K562 (cell line): Measurements from ENCODE around the gene RCL1. TPM values are rescaled to one million over a fixed set of nuclear protein-coding genes. Genes with fewer than 3 reads are reported as not detected.

Source experiments
- CBX2 ChIP-seq: fragments of 200-600 bp; sonication (generic); IDR thresholded peaks from one replicate; pipeline ENCODE4 v1.6.1; 2012; ENCODE audit warnings: mild to moderate bottlenecking, low read length, inconsistent platforms; ENCODE audit not compliant: insufficient read depth, poor library complexity, severe bottlenecking
- CCNT2 ChIP-seq: IDR thresholded peaks from 2 replicates; pipeline ENCODE4 v1.6.1; 2011; ENCODE audit warnings: borderline replicate concordance, low read depth, mild to moderate bottlenecking, moderate library complexity, mixed read lengths, low read length; ENCODE audit not compliant: insufficient read length; ENCODE audit errors: extremely low read depth
- CEBPG ChIP-seq, 3 experiments: fragments of 200-800 bp in 1 of 3; sonication (Bioruptor generic) in 1 of 3; sonication (generic) in 1 of 3; formaldehyde crosslinking in 1 of 3; IDR thresholded peaks in 2 of 3; conservative IDR thresholded peaks in 1 of 3; 2 replicates each; pipeline versions ENCODE4 v1.6.1 to v1.8.0; 2016 to 2022; ENCODE audit warnings: missing compliant biosample characterization in 2 of 3, missing genetic modification characterization in 2 of 3, mild to moderate bottlenecking in 1 of 3, missing genetic modification reagents in 1 of 3
- E2F3 ChIP-seq: fragments of 250-450 bp; sonication (Bioruptor Pico); IDR thresholded peaks from 2 replicates; pipeline ENCODE4 v1.4.0; 2020; ENCODE audit warnings: mild to moderate bottlenecking
- GTF2F1 ChIP-seq: IDR thresholded peaks from 2 replicates; pipeline ENCODE4 v1.6.1; 2011; ENCODE audit warnings: low read depth, low read length, improper control_type of control experiment
- HES1 ChIP-seq: fragments of 450-650 bp; IDR thresholded peaks from 2 replicates; pipeline ENCODE4 v1.6.1; 2016; ENCODE audit warnings: low read depth, mild to moderate bottlenecking, moderate library complexity
- HMGXB4 ChIP-seq: sonication (generic); formaldehyde crosslinking; IDR thresholded peaks from 2 replicates; pipeline ENCODE4 v1.8.1; 2023; ENCODE audit warnings: mild to moderate bottlenecking, missing genetic modification reagents
- HNRNPH1 ChIP-seq: fragments of 200-400 bp; formaldehyde crosslinking; optimal IDR thresholded peaks from 2 replicates; pipeline ENCODE3; 2017; ENCODE audit warnings: low read depth, mild to moderate bottlenecking, low read length, moderate library complexity
- KAT7 ChIP-seq: sonication (generic); formaldehyde crosslinking; IDR thresholded peaks from 2 replicates; pipeline ENCODE4 v1.8.0; 2022; ENCODE audit warnings: missing genetic modification reagents, mild to moderate bottlenecking, borderline replicate concordance
- KLF1 ChIP-seq: fragments of 450-650 bp; IDR thresholded peaks from 2 replicates; pipeline ENCODE4 v1.6.1; 2016; ENCODE audit warnings: missing genetic modification characterization, missing compliant biosample characterization
- MIER1 ChIP-seq: fragments of 450-650 bp; IDR thresholded peaks from 2 replicates; pipeline ENCODE4 v1.6.1; 2016; ENCODE audit warnings: antibody characterized with exemption, mild to moderate bottlenecking, low read depth
- NR2C2 ChIP-seq, 2 experiments: fragments of 200-800 bp in 1 of 2; sonication (Bioruptor generic) in 1 of 2; sonication (generic) in 1 of 2; formaldehyde crosslinking in 1 of 2; IDR thresholded peaks; 2 replicates each; pipeline versions ENCODE4 v1.6.1 to v1.8.0; 2016 to 2022; ENCODE audit warnings: mild to moderate bottlenecking in 1 of 2, missing compliant biosample characterization in 1 of 2, missing genetic modification characterization in 1 of 2, missing genetic modification reagents in 1 of 2
- PPARD ChIP-seq: fragments of 250-450 bp; sonication (Bioruptor Pico); IDR thresholded peaks from 2 replicates; pipeline ENCODE4 v1.8.0; 2022; ENCODE audit warnings: inconsistent platforms, mild to moderate bottlenecking, moderate library complexity
- RBFOX2 ChIP-seq: fragments of 200-400 bp; formaldehyde crosslinking; IDR thresholded peaks from 2 replicates; pipeline ENCODE4 v1.6.1; 2017; ENCODE audit warnings: low read depth, mild to moderate bottlenecking, low read length, moderate library complexity
- RBM39 ChIP-seq: fragments of 200-400 bp; formaldehyde crosslinking; optimal IDR thresholded peaks from 2 replicates; pipeline ENCODE3; 2018; ENCODE audit warnings: low read depth, low read length
- SRF ChIP-seq, 2 experiments: fragments of 250-450, 450-650 bp in 1 of 2; sonication (Bioruptor Pico) in 1 of 2; sonication (generic) in 1 of 2; formaldehyde crosslinking; IDR thresholded peaks; 2 replicates each; pipeline versions ENCODE4 v1.5.0 to v1.5.1; 2020 to 2022; ENCODE audit warnings: mild to moderate bottlenecking in 1 of 2, missing genetic modification reagents in 1 of 2
- TBP ChIP-seq: optimal IDR thresholded peaks from 2 replicates; pipeline ENCODE3; 2011; ENCODE audit warnings: low read depth, low read length, improper control_type of control experiment
- TRIM25 ChIP-seq: fragments of 450-650 bp; IDR thresholded peaks from 2 replicates; pipeline ENCODE4 v1.7.0; 2016; ENCODE audit warnings: borderline replicate concordance
- U2AF1 ChIP-seq: fragments of 200-400 bp; formaldehyde crosslinking; optimal IDR thresholded peaks from 2 replicates; pipeline ENCODE3; 2017; ENCODE audit warnings: mild to moderate bottlenecking, low read depth, low read length, moderate library complexity
- ZC3H4 ChIP-seq: sonication (generic); formaldehyde crosslinking; IDR thresholded peaks from 2 replicates; pipeline ENCODE4 v1.9.0; 2021; ENCODE audit warnings: missing genetic modification reagents, borderline replicate concordance
- ZKSCAN8 ChIP-seq: fragments of 200-800 bp; sonication (Bioruptor generic); IDR thresholded peaks from 2 replicates; pipeline ENCODE4 v1.6.1; 2016; ENCODE audit warnings: missing genetic modification characterization, missing compliant biosample characterization
- ZNF354B ChIP-seq: fragments of 250-450 bp; sonication (Bioruptor Pico); IDR thresholded peaks from 2 replicates; pipeline ENCODE4 v1.4.0; 2020
- ZNF561 ChIP-seq: fragments of 450-650 bp; formaldehyde crosslinking; conservative IDR thresholded peaks from 2 replicates; pipeline ENCODE4 v1.4.0; 2020; ENCODE audit warnings: mild to moderate bottlenecking, moderate library complexity
- ZNF75A ChIP-seq: fragments of 450-650 bp; formaldehyde crosslinking; IDR thresholded peaks from 2 replicates; pipeline ENCODE4 v1.4.0; 2020; ENCODE audit warnings: mild to moderate bottlenecking
- ZNF780A ChIP-seq: fragments of 250-450 bp; sonication (Bioruptor Pico); IDR thresholded peaks from 2 replicates; pipeline ENCODE4 v1.5.0; 2021; ENCODE audit warnings: mild to moderate bottlenecking
- ZNF79 ChIP-seq: fragments of 250-450 bp; sonication (Bioruptor Pico); IDR thresholded peaks from 2 replicates; pipeline ENCODE4 v1.4.0; 2020; ENCODE audit warnings: low read depth, mild to moderate bottlenecking, moderate library complexity
- polyA plus RNA-seq, 8 experiments: library from polyadenylated mRNA; depleted of rRNA in 4 of 8; stranded (reverse) in 5 of 8; unstranded in 3 of 8; fragments of >200 nt; fragmentation: Nextera tagmentation in 2 of 8; fragmentation: Illumina TruSeq in 1 of 8; extraction: Ambion mirVana in 2 of 8; extraction: Trizol in 1 of 8; gene quantifications; 2 replicates each; pipeline versions ENCODE4 v1.2.1 to v1.2.3, GENCODE V29; 2011 to 2014; ENCODE audit warnings: inconsistent platforms in 1 of 8, missing spikeins in 1 of 8
- total RNA-seq, 7 experiments: library from RNA; depleted of rRNA in 6 of 7; stranded (reverse); fragments of >200 nt in 6 of 7; fragmentation: Illumina TruSeq in 2 of 7; extraction: Trizol in 2 of 7; gene quantifications; 2 replicates each; pipeline versions ENCODE4 v1.2.1 to v1.2.3, GENCODE V29; 2011 to 2021; ENCODE audit warnings: low replicate concordance in 1 of 7

Gene RCL1
- total and polyA plus RNA-seq, 9 of the 15 experiments (the other 6 are each of a cell fraction or from before 2014, with no cell fraction given), result 24.0 to 67.7 (median 38.6) TPM

DNA sequence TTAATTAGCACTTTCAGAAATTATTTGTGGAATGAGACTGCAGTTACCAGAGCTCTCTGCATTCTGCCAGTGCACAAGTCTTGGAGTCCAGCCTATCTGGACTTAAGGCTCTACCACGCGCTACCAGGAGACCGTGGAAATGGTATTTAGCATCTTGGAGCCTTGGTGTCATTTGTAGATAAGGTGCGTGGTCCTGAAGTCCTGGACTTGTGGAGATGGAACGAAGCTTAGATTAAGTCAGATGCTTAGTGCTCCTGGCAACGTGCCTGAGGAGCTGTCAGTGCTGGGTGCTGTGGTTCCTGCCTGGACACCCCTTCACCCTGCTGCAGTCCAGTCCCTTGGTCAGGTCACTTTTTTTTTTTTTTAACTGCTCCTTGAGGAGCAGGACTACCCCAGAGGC is 59.7 kb downstream of the RCL1 start (continued):
- TF ChIP-seq HMGXB4 (no peak), ZNF780A (CRISPR knock-in tag) (no peak), PPARD (no peak), ZC3H4 (no peak), U2AF1 (no peak), KAT7 (CRISPR knock-in tag) (no peak), HES1 (no peak), GTF2F1 (no peak), CCNT2 (peak; percentile 59), KLF1 (no peak), MIER1 (no peak), ZNF561 (CRISPR knock-in tag) (no peak), ZNF354B (CRISPR knock-in tag) (no peak), RBFOX2 (no peak), TRIM25 (no peak), E2F3 (CRISPR knock-in tag) (no peak), SRF (CRISPR knock-in tag; IDR thresholded peaks at IDR 0.05) (no peak), NR2C2 (CRISPR knock-in tag; IDR thresholded peaks at IDR 0.05) (no peak), NR2C2 (tag; IDR thresholded peaks at IDR 0.05) (0 out of 2 replicates have a peak, but pooled peaks have one; percentile 19), CEBPG (CRISPR knock-in tag; IDR thresholded peaks at IDR 0.05) (no peak), CEBPG (tag; conservative IDR thresholded peaks at IDR 0.05 in 1 of 2, IDR thresholded peaks at IDR 0.05 in 1 of 2) (no peak), HNRNPH1 (no peak), CBX2 (no peak), RBM39 (no peak), ZNF79 (CRISPR knock-in tag) (no peak), ZNF75A (CRISPR knock-in tag) (no peak), TBP (no peak), ZKSCAN8 (no peak)
